Calu3 (cell line): ENCODE data around the gene HDLBP. TPM values are rescaled to one million over a fixed set of nuclear protein-coding genes. Genes with fewer than 3 reads are reported as not detected.

Experiments
- BruUV-seq: library from RNA; stranded (reverse); fragments of 400-500 nt; replicated peaks from 2 replicates; lab custom pipeline; 2021; lab: Mats Ljungman, UMichigan
- CTCF ChIA-PET: fragments of 300-600 bp; sonication (Branson Sonifier 250); formaldehyde crosslinking; loops from one replicate; lab custom pipeline; 2022; ENCODE audit warnings: antibody characterized with exemption; lab: Charles Lee
- DNase-seq: peaks from one replicate; pipeline ENCODE4 v3.0.0; 2022
- H3K27ac Mint-ChIP-seq: one replicate; pipeline ENCODE4 v1.8.0; 2022; ENCODE audit warnings: mixed read lengths; ENCODE audit not compliant: unreplicated experiment
- H3K27me3 Mint-ChIP-seq: one replicate; pipeline ENCODE4 v1.8.0; 2022; ENCODE audit warnings: mixed read lengths; ENCODE audit not compliant: unreplicated experiment
- H3K36me3 Mint-ChIP-seq: one replicate; pipeline ENCODE4 v1.8.0; 2022; ENCODE audit warnings: mild to moderate bottlenecking, moderate library complexity, mixed read lengths; ENCODE audit not compliant: insufficient read depth, unreplicated experiment
- H3K4me1 Mint-ChIP-seq: one replicate; pipeline ENCODE4 v1.8.0; 2022; ENCODE audit warnings: mild to moderate bottlenecking, low read depth, mixed read lengths; ENCODE audit not compliant: unreplicated experiment
- H3K4me3 Mint-ChIP-seq: one replicate; pipeline ENCODE4 v1.8.0; 2022; ENCODE audit warnings: mild to moderate bottlenecking, low read depth, moderate library complexity, mixed read lengths; ENCODE audit not compliant: unreplicated experiment
- H3K9me3 Mint-ChIP-seq: one replicate; pipeline ENCODE4 v1.8.0; 2022; ENCODE audit warnings: low read depth, mixed read lengths; ENCODE audit not compliant: unreplicated experiment
- CTCF ChIP-seq: fragments of 200-600 bp; IDR thresholded peaks from one replicate; pipeline ENCODE4 v1.8.0; 2022; ENCODE audit warnings: antibody characterized with exemption; ENCODE audit not compliant: unreplicated experiment
- intact Hi-C: fragments of 100-400 bp; cut with micrococcal nuclease; formaldehyde crosslinking; loops from one replicate; pipeline ENCODE4 v1.10.0; 2022; ENCODE audit not compliant: unreplicated experiment
- total RNA-seq: library from RNA; stranded (reverse); gene quantifications from 2 replicates; pipeline ENCODE4 v1.2.3, GENCODE V29; 2022

Gene HDLBP
- total RNA-seq, 1 experiment from 2014 or later, result 493 TPM

GRCh38 chr2:241228860-241229516 is 86.5 kb downstream of the HDLBP start:
- BruUV-seq, result no TSS peak
- Mint-ChIP-seq H3K4me3 (no peak overlapping the region), H3K4me1 (no peaks in the 10 kb centered on the region), H3K27me3 (no peaks in the 10 kb centered on the region), H3K9me3 (no peaks in the 10 kb centered on the region), H3K27ac (no peak overlapping the region), H3K36me3 (peaks cover 84% of the 10 kb centered on the region)
- intact Hi-C loops, result no loop called here
- CTCF ChIA-PET, result no interaction called here
- no peak for TF ChIP-seq CTCF
- DNase-seq, result no peak

- no peak for TF ChIP-seq CTCF
- Mint-ChIP-seq H3K27me3 (no peaks in the 10 kb centered on the region), H3K4me3 (no peak overlapping the region), H3K36me3 (peaks cover 91% of the 10 kb centered on the region), H3K9me3 (no peaks in the 10 kb centered on the region), H3K4me1 (no peaks in the 10 kb centered on the region), H3K27ac (no peak overlapping the region)
- CTCF ChIA-PET, result no interaction called here
- DNase-seq, result no peak
- no TSS peak for BruUV-seq
- intact Hi-C loops, result no loop called here
Measured at GRCh38 chr2:241228081-241228859, 87.2 kb downstream of the HDLBP start.

GRCh38 chr2:241227594-241227993 is 87.9 kb downstream of the HDLBP start:
- Mint-ChIP-seq H3K4me3 (no peak overlapping the region), H3K36me3 (peaks cover 91% of the 10 kb centered on the region), H3K4me1 (no peaks in the 10 kb centered on the region), H3K9me3 (no peaks in the 10 kb centered on the region), H3K27me3 (no peaks in the 10 kb centered on the region), H3K27ac (peak overlapping the region; percentile 46)
- no TSS peak for BruUV-seq
- intact Hi-C loops, result no loop called here
- CTCF ChIA-PET, result no interaction called here
- no peak for TF ChIP-seq CTCF
- DNase-seq, result no peak

- H3K4me1 Mint-ChIP-seq, result no peaks in the 10 kb centered on the region
- no peak overlapping the region for H3K4me3 Mint-ChIP-seq
- H3K36me3 Mint-ChIP-seq, result peaks cover 88% of the 10 kb centered on the region
- no peak for DNase-seq
- H3K9me3 Mint-ChIP-seq, result no peaks in the 10 kb centered on the region
- TF ChIP-seq CTCF, result no peak
- CTCF ChIA-PET, result no interaction called here
- H3K27ac Mint-ChIP-seq, result peak overlapping the region; percentile 46
- H3K27me3 Mint-ChIP-seq, result no peaks in the 10 kb centered on the region
- intact Hi-C loops, result no loop called here
- BruUV-seq, result no TSS peak
Measured at GRCh38 chr2:241226723-241227572, 88.5 kb downstream of the HDLBP start.
